NCI-H128 (cell line): ENCODE measurements around the gene ARHGAP40.
A peak's percentile ranks its signal among the peaks of the same experiment; 100 is the strongest.

Experiments
- DNase-seq: peaks from one replicate; lab custom pipeline; 2025; ENCODE audit not compliant: unreplicated experiment; lab: John Stamatoyannopoulos, UW

The ARHGAP40 gene

GRCh38 chr20:38617011-38617829, 15.6 kb downstream of the ARHGAP40 start:
- no peak for DNase-seq

- DNase-seq, result no peak
Measured at GRCh38 chr20:38617830-38618196, 16.2 kb downstream of the ARHGAP40 start.

DNA sequence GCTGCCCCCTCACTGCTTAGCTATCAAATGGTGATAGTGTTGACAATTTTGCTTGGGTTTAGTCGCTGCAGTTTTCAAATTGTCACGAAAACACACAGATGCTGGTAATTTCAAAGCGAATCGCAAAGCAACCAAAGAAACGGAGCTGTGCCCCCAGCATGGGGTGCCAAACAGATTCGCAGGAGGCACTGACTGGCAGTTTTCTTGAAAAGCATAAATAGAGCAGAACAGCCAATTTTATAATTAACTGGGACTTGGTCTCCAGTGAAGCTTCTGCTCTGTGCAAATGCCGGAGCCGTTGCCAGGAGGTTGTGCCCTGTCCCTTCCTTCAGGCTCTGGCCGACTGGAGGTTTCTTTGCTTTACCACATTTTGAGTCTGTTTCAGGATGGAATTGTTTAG, 18.8 kb downstream of the ARHGAP40 start:
- no peak for DNase-seq

GRCh38 chr20:38623061-38623460, 21.5 kb downstream of the ARHGAP40 start:
- no peak for DNase-seq

GRCh38 chr20:38624084-38624483, 22.5 kb downstream of the ARHGAP40 start:
- no peak for DNase-seq

DNA sequence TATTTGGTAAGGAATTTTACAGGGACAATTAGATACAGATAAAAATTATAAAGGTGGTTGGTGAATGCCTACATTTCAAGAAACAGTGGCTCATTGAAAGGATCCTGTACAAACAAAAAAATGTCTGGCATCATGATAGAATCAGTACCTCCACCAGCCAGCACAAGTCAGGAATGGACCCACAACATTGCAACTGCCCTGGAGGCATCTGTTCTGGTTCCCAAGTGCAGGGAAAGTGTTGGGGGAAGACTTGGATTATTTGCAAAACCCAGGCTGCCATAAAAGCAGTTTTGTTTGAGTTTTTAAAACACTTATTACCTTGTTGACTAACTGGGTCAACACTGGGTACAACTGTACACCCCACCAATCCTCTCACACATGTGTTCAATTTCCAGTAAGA, 24.3 kb downstream of the ARHGAP40 start:
- no peak for DNase-seq

DNA sequence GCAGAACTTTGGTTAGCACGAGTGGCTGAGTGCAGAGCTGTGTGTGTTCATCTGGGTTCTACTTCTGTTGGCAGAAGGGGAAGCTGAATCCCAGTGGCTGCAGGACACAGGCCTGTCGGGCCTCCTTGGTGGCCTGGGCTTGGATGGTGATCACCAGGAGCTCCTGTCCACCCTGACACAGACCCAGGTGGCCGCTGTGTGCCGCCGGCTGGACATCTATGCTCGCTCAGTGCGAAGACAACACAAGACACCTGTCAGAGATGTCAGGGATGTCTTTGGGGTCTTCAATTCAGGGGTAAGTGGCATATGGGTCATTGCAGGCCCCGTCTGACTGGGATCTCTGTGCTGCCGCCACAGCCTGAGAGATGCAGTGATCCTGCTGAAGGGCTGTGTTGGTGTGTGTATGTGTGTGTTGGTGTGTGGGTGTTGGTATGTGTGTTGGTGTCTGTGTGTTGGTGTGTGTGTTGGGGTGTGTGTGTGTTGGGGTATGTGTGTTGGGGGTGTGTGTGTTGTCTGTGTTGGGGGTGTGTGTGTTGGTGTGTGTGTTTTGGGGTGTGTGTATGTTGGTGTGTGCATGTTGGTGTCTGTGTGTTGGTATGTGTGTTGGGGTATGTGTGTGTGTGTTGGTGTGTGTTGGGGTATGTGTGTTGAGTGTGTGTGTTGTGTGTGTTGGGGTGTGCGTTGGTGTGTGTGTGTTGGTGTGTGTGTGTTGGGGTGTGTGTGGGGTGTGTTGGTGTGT, 25.5 kb downstream of the ARHGAP40 start:
- DNase-seq, result no peak

- no peak for DNase-seq
Measured at GRCh38 chr20:38628580-38629470, 27.2 kb downstream of the ARHGAP40 start.

- no peak for DNase-seq
Measured at GRCh38 chr20:38629979-38630378, 28.4 kb downstream of the ARHGAP40 start.

DNA sequence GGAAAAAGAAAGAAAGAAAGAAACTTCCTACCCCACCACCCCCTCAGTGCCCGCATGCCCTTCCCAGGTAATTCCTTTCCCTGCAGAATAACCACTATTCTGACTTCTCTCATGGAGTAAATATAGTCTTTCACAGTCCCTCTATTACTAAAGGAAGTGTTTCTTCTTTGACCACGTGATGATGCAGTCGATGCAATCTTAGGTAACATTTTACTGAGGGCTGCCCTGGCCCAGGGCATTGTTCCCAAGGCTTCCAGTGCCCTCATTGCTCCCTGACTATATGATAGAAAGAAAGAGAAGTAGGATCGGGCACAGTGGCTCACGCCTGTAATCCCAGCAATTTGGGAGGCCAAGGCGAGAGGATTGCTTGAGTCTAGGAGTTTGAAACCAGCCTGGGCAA, 29.1 kb downstream of the ARHGAP40 start:
- DNase-seq, result no peak

DNA sequence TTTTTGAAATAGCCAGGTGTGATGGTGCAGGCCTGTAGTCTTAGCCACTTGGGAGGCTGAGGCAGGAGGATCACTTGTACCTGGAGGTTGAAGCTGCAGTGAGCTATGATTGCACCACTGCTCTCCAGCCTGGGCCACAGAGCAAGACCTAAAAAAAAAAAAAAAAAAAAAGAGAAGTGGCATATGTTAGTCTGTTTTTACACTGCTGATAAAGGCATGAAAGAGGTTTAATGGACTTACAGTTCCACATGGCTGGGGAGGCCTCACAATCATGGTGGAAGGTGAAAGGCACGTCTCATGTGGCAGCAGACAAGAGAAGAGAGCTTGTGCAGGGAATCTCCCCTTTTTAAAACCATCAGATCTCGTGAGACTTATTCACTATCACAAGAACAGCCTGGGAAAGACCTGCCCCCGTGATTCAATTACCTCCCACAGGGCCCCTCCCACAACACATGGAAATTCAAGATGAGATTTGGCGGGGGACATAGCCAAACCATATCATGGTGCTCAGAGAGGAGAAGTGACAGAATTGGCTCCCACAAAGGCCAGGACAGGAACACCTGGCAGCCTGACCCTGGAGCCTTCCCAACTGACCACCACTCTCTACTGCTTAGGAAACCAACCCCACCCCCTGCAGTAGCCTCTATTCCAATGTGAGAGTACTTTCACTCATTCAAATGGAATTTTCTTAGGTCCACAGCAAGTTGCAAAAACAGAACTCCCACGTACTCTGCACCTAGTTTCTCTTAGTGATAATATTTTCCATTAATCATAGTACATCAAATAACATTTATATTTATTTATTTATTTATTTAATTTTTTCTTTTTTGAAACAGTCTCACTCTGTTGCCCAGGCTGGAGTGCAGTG, 29.8 kb downstream of the ARHGAP40 start:
- no peak for DNase-seq

DNA sequence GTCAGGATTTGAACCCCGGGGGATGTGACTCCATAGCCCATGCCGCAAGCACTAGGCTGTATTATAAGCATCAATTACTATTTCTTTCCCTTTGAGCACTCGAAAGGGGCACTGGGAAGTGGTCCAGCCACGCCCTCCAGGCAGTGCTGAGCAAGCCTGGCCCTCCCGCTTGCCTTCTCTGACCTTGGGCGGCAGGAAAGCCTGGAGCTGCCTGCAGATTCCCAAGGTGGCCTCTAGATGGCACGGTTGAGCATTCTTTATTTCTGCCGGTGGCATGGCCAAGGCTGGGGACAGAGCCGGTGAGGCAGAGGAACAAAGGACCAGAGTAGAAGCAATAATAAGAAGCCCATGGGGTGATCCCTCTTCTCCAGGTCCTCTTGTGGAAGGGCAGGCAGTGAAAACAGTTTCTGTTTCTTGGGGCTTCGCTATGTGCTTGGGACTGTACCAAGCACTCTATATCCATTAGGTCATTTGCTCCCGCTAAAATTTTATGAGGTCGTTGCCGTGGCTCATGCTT, 32.0 kb downstream of the ARHGAP40 start:
- peak; percentile 13 for DNase-seq

- DNase-seq, result no peak
Measured at GRCh38 chr20:38635721-38636288, 34.2 kb downstream of the ARHGAP40 start.

GRCh38 chr20:38640521-38640920, 38.9 kb downstream of the ARHGAP40 start:
- DNase-seq, result no peak

DNA sequence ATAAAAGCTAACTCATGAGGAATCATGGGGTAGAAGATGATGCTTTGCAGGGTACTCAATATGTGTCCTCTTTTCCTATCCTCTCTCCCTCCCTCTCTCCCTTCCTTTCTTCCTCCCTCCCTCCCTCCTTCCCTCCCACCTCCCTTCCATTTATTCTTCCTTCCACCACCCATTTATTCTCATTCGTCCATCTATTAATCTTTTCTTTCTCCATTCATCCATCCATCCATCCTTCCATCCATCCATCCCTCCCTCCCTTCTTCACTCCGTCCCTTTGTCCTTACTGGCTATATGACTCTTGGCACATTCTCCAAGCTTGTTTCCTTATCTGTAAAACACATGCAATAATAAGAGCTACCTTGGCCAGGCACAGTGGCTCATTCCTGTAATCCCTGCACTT, 40.9 kb downstream of the ARHGAP40 start:
- DNase-seq, result no peak

GRCh38 chr20:38644588-38645260, 43.1 kb downstream of the ARHGAP40 start:
- DNase-seq, result no peak

DNA sequence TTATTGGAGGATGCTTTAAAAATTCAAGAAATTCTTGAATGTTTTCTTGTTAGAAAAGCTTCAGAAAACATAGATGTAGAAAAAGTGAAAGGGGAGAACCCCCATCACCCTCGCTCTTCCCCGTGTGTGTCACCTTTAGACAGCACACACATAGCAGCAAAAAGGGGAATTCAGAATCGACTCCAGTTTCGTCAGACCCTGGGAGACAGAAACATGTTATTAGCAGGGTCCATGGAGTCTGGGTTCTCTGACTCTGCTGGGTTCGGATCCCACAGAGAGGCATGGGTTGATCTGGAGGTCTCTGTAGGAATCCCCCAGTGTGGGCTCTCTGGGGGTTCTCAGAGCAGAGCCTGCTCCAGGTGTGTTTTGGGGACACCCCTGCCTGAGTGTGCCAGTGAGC, 43.7 kb downstream of the ARHGAP40 start:
- DNase-seq, result no peak

GRCh38 chr20:38645980-38646858, 44.6 kb downstream of the ARHGAP40 start:
- DNase-seq, result peak; percentile 69
